HG02870 (cell line): ENCODE data around the gene ZNF638.

Experiments
- ATAC-seq: cut with Tn5 transposase; IDR thresholded peaks from one replicate; pipeline ENCODE4 v1.9.1; 2021; ENCODE audit warnings: mild to moderate bottlenecking, moderate library complexity; ENCODE audit not compliant: unreplicated experiment

The ZNF638 gene

GRCh38 chr2:71468279-71469015 is 136.9 kb downstream of the ZNF638 start:
- no peak for ATAC-seq

- ATAC-seq, result no peak
Observed at GRCh38 chr2:71469403-71470398, 138.1 kb downstream of the ZNF638 start.

GRCh38 chr2:71471276-71471675 is 139.7 kb downstream of the ZNF638 start:
- ATAC-seq, result no peak

GRCh38 chr2:71472019-71472418 is 140.4 kb downstream of the ZNF638 start:
- ATAC-seq, result no peak

- no peak for ATAC-seq
Observed at GRCh38 chr2:71473346-71474031, 141.9 kb downstream of the ZNF638 start.

- ATAC-seq, result no peak
Observed at GRCh38 chr2:71474116-71474743, 142.6 kb downstream of the ZNF638 start.

GRCh38 chr2:71474744-71475397 is 143.3 kb downstream of the ZNF638 start:
- no peak for ATAC-seq

GRCh38 chr2:71476495-71476894 is 144.9 kb downstream of the ZNF638 start:
- ATAC-seq, result no peak

- ATAC-seq, result no peak
Observed at GRCh38 chr2:71477231-71477691, 145.7 kb downstream of the ZNF638 start.

GRCh38 chr2:71478806-71479205 is 147.2 kb downstream of the ZNF638 start:
- ATAC-seq, result no peak

GRCh38 chr2:71479261-71479660 is 147.7 kb downstream of the ZNF638 start:
- no peak for ATAC-seq

- ATAC-seq, result no peak
Observed at GRCh38 chr2:71481111-71481510, 149.5 kb downstream of the ZNF638 start.

- no peak for ATAC-seq
Observed at GRCh38 chr2:71482055-71482454, 150.5 kb downstream of the ZNF638 start.

- ATAC-seq, result no peak
Observed at GRCh38 chr2:71483246-71483645, 151.7 kb downstream of the ZNF638 start.

- no peak for ATAC-seq
Observed at GRCh38 chr2:71484354-71484753, 152.8 kb downstream of the ZNF638 start.
